Measurements from ENCODE around the gene RFX2.
A peak's percentile ranks its signal among the peaks of the same experiment; 100 is the strongest.
"Not testable (repeated sequence)": the region's sequence is repeated elsewhere in the genome, so short reads cannot be mapped to it uniquely, and the experiment has no call there.

RFX2 gene

GRCh38 chr19:6074709-6075403 is 35.4 kb downstream of the RFX2 start:
- DNase-seq (ENCODE audit: low read depth, low spot score) = no peak

DNA sequence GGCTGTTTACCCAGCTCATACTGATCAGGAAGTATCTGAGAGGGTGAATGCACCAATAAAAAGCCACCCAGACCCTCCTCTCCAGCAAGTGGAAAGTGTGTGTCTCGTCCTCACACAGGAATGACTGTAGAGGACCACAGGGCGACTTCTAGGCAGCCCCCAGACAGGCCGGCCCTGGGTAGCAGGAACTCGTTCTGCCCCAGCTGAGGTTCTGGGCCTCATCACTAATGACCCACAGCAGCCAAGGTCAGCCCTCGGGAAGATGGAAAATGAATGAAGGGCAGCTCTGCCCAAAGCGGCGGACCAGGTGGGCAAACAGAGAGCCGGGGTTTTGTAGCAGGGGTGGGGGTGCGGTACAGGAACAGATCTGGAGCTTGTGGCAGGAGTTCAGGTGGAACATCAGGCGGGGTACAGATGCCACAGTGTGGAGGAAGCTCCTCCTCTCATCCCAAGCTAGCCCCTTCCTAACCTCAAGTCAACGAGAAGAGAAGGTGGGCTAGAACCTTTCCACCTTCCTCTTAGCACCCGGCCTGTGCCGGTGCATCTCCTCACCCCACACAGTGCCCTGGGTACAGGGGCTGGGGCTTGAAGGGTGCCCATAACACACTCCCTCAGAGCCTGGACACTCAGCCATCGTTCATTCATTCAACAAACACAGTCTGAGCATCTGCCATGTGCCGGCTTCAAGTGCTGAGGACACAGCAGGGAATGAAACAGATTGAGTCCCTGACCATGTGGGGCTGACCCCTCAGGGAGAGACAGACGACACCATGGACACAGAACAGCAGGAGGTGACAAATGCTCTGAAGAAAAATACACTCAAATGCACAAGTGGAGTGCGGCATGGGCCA is 36.2 kb downstream of the RFX2 start:
- no peak for DNase-seq (ENCODE audit: low read depth, low spot score)

DNA sequence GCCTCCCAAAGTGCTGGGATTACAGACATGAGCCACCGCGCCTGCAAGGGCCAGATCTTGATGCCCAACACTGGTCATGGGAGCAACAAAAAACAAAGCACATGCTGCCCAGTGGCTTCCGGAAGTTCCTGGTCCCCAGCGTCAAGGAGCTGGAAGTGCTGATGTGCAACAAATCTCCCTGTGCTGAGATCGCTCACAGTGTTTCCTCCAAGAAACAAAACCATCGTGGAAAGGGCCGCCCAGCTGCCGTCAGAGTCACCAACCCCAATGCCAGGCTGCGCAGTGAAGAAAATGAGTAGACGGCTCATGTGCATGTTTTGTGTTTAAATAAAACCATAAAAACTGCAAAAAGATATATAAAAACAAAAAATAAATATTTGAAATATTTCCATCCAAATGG is 37.1 kb downstream of the RFX2 start:
- not testable (repeated sequence) for DNase-seq (ENCODE audit: low read depth, low spot score)

DNA sequence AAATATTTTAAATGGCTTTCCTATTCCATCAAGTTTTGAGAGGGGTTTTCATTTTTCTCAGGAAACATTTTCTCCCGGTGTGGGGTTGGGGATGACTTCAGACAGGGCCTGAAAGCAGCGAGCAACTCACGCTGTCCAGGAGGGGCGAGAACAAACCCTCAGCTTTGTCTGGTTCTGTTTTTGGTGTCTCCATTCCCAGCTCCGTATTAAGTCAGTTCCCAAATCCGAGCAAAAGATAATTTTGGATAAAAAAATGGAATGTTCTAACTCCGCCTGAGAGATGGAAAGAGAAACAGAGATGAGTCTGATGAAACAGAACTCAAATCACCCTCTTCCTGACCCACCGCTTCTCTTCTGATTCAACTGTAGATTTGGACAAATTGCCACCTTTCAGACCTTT is 38.4 kb downstream of the RFX2 start:
- no peak for DNase-seq (ENCODE audit: low read depth, low spot score)

DNA sequence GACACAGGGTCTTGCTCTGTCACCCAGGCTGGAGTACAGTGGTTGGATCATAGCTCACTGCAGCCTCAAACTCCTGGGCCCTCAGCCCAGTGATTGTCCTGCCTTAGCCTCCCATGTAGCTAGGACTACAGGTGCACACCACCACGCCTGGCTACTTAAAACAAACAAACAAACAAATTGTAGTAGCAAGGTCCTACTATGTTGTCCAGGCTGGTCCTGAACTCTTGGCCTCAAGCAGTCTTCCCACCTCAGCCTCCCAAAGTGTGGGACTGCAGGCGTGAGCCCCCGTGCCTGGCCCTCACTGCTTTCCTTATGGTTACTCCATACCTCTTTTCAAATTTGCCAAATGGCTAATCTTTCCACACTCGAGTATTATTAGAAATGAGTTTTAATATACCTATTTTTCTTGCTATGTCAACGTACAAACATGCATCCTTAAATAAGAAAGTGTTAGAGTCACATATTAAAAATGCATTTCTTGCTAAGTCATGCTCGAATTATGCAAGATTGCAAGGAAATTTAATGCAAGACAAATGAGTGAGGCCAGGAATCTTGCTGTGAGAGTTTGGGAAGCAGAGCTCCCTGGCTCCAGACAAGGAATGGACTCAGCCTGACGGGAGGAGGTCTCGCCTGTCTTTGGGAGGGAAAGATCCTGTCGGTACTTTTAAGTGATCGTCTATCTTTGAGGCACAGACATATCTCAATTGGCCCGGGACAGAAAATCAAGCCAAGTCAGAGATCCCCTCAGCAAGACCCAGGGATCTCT is 39.4 kb downstream of the RFX2 start:
- no peak for DNase-seq (ENCODE audit: low read depth, low spot score)

- no peak for DNase-seq (ENCODE audit: low read depth, low spot score)
Measured at GRCh38 chr19:6070207-6070681, 40.1 kb downstream of the RFX2 start.

DNA sequence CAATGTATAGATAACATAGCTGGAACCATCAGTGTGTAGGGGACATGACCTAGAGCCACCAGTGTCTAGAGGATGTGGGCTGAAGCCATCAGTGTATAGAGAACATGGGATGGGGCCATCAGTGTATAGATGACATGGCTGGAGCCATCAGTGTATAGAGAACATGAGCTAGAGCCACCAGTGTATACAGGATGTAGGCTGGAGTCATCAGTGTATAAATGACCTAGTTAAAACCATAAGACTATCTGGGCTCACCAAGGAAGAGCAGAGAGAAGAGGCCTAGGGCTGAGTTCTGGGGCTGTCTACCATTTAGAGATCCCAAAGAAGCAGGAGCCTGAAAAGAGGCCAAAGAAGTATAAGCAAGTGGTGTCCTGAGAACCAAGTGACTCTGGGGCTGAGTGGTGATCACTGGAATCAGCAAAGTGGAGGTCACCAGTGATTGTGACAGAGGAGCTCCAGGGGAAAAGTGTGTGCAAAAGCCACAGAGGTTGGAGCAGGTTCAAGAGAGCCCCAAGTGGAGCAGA is 41.0 kb downstream of the RFX2 start:
- no peak for DNase-seq (ENCODE audit: low read depth, low spot score)

DNA sequence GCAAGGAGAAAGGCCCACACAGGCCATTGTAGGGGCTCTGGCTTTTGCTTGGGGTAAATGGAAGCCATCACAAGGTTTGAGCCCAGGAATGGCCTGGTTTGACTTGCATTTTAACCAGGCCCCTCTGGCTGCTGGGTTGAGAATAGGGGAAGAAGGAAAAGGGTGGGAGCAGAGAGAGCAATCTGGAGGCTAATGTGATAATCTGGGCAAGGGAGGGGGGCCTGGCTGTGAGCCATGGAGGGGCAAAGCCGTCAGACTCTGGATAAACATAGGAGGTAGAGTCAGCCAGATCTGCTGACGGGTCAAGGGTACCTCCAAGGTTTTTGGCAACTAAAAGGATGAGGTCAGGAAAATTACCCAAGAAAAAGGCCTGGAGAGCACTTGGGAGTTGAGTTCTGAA is 41.6 kb downstream of the RFX2 start:
- no peak for DNase-seq (ENCODE audit: low read depth, low spot score)

GRCh38 chr19:6067975-6068374 is 42.3 kb downstream of the RFX2 start:
- DNase-seq (ENCODE audit: low read depth, low spot score) = no peak

- DNase-seq (ENCODE audit: low read depth, low spot score) = no peak
Measured at GRCh38 chr19:6066661-6067646, 43.3 kb downstream of the RFX2 start.

GRCh38 chr19:6065685-6066374 is 44.5 kb downstream of the RFX2 start:
- no peak for DNase-seq (ENCODE audit: low read depth, low spot score)

GRCh38 chr19:6064336-6065073 is 45.8 kb downstream of the RFX2 start:
- DNase-seq (ENCODE audit: low read depth, low spot score) = no peak

DNA sequence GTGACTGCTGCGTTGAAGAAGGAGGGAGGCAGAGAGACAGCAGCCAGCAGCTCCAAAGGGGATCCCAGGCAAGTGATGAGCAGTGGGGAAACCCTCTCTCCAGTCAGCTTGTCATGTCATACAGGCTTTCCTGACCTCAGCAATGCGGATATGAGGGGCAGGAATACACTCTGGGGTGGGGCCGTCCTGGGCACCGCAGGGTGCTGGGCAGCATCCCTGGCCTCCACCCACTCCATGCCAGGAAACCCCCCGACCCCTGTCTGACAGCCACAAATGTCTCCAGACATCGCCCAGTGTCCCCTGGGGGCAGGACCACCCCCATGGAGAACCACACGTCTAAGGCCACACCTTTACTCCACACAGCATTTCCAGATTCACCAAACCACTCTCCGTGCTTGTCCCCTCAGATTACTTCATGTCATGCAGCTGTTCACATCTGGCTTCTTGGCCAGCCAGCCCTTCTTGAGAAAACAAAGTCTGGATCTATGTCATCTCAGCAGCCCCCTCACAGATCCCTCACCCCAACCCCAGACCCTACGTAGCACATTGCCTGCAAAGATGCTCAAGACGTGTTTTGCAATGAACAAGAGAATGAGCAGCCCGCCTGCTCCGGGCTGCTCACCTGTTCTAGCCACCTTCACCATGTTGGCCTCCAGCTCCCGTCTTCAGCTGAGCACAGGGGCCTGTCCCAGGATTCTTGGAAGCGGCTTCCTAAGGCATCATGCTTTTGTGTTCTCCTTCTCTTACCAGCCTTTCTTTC is 46.5 kb downstream of the RFX2 start:
- DNase-seq (ENCODE audit: low read depth, low spot score) = no peak

DNA sequence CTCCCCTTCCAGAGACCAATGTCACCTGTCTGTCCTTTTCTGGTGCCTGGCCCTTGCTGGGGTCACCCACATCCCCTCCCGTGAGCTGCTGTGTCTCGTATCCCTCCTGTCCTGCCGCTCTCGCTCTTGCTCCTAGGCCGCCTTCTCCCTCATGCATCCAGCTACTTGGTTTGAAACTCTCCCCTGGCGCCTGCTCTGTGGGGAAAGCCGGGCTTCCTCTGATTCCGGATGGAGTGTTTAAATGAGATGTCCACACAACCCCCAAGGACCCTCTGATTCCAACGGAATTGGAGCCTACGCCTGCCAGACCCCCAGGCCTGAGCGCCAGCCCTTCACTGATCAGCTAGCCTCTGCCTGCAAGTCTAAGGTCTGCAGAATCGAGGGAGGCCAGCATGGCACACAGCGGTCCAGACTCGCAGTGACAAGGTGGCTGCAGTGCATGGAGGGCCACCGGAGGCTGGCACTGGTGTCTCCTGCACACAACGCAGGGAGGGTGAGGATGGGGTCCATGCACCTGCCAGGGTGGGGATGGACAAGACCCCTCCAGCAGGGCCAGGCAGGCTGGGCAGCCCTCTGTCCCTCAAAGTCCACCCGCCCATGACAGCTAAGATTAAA is 47.2 kb downstream of the RFX2 start:
- no peak for DNase-seq (ENCODE audit: low read depth, low spot score)

GRCh38 chr19:6062274-6062673 is 48.0 kb downstream of the RFX2 start:
- peak; percentile 14 for DNase-seq (ENCODE audit: low read depth, low spot score)

GRCh38 chr19:6061376-6062130 is 48.7 kb downstream of the RFX2 start:
- no peak for DNase-seq (ENCODE audit: low read depth, low spot score)

DNA sequence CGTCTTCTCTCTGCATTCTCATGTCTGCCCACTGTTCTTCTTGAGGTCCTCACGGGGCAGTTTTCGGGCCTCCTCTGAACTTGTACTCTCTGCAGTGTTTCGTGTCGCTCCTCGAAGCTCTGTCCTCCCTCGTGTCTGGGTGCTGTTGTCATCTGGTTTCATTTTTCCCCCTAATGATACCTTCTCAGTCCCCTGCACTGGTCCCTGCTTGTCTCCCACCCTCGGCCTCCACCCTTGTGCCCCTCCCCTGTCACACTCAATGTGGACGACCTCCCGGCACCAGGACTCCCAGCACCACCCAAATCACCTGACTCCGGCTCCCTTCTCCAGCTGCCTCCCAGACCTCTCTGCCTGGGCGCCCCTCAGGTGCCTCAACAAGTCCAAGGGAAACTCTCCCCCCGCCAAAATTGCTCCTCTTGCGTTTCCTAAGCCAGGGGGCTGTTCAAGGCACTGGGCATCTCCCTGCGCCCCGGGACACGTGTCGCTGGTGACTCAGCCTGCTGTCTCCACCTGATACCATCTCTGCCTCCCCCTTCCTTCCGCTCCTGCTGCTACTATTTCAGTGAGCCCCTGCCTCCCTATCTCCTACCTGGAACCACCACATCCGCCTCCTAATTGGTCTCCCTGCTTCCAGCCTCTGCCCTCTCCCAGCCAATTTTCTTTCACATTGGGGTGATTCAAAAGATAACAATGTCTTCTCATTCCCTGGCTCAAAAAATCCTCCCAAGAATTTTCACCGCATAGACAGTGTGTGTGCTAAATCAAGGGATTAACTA is 49.5 kb downstream of the RFX2 start:
- no peak for DNase-seq (ENCODE audit: low read depth, low spot score)

Measured in activated naive CD8-positive, alpha-beta T cell treated with anti-CD3 and anti-CD28 coated beads, Interleukin-2, amount 50 U/mL, for 16 hours (primary cell).